Neural progenitor cell (in vitro differentiated cells): ENCODE measurements around the gene FRMD7.

ENCODE experiments used
- EZH2phosphoT487 ChIP-seq: fragments of 200-600 bp; sonication (generic); IDR thresholded peaks from 2 replicates; pipeline ENCODE4 v1.6.1; 2017; ENCODE audit warnings: antibody characterized with exemption
- TF ChIP-seq, protein P1 (sequence below): fragments of 200-600 bp; sonication (generic); IDR thresholded peaks from 2 replicates; pipeline ENCODE4 v1.5.1; 2017; ENCODE audit warnings: antibody characterized with exemption, mild to moderate bottlenecking

DNA sequence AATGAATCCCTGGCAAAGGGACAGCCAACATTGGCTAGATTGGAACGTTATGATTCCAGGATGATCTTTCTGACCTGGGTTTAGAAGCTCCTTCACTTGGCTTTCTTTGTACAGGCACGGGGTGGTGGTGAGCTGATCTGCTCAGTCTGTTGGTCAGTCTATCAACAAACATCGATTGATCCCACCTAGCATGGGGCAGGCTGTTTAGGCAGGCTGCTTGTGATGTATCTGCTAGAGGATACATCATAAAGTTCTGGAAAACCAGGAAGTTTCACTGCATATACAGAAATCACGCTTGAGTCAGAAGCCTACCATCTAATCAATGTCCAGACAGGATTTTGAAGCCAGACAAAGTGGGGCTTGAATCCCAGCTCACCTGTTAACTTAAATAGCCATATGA is 6.9 kb downstream of the FRMD7 start:
- TF ChIP-seq EZH2phosphoT487: no peak
- TF ChIP-seq, protein P1, sequence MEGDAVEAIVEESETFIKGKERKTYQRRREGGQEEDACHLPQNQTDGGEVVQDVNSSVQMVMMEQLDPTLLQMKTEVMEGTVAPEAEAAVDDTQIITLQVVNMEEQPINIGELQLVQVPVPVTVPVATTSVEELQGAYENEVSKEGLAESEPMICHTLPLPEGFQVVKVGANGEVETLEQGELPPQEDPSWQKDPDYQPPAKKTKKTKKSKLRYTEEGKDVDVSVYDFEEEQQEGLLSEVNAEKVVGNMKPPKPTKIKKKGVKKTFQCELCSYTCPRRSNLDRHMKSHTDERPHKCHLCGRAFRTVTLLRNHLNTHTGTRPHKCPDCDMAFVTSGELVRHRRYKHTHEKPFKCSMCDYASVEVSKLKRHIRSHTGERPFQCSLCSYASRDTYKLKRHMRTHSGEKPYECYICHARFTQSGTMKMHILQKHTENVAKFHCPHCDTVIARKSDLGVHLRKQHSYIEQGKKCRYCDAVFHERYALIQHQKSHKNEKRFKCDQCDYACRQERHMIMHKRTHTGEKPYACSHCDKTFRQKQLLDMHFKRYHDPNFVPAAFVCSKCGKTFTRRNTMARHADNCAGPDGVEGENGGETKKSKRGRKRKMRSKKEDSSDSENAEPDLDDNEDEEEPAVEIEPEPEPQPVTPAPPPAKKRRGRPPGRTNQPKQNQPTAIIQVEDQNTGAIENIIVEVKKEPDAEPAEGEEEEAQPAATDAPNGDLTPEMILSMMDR: no peak
